HG02763 (cell line): Measurements from ENCODE around the gene SRSF7.
"Not testable (repeated sequence)": the region's sequence is repeated elsewhere in the genome, so short reads cannot be mapped to it uniquely, and the experiment has no call there.

ENCODE experiments used
- ATAC-seq: cut with Tn5 transposase; IDR thresholded peaks from one replicate; pipeline ENCODE4 v1.9.1; 2021; ENCODE audit warnings: mild to moderate bottlenecking, moderate library complexity; ENCODE audit not compliant: unreplicated experiment

The SRSF7 gene

DNA sequence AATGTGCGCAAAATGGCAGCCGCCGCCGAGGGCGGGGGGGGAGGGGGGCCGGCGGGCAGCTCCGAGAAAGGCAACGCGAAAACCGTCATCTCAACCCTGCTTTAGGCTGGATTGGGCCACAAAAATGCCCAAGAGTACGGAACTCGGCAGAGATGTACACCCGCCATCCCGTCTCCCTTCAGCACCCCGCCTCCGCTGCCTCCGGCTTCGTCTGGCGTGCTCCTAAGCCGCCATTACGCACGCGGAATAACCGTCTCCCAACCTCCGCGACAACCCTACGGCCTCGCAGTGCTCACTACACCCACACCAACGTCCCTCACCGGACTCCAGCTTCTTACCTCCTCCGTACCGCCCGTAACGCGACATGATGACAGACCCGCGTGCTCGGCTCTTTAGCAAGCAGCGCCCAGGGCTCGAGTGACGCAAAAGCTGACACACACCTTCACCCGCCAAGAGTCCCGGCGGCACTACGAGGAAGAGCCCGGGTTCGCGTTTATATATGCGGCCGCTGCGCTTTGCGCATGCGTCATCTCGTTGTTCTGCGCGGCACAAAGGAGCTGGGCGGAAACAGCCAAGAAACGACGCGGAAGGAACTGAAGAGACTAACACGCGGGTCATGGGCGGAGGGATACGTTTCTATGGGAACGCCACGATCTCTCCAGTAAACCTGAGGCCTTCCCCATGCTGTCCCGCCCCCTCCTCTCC, at the start of gene SRSF7:
Gene SRSF7, minus strand, starts transcription at position 471 of the 705 bp plus-strand sequence. Its CDS starts 105 bp downstream, at position 366.
- ATAC-seq: peak; percentile 85

- ATAC-seq: no peak
These were observed 46.8 kb upstream of the SRSF7 start for GRCh38 chr2:38797953-38798352.

- ATAC-seq: no peak
These were observed 46.1 kb upstream of the SRSF7 start for GRCh38 chr2:38797250-38797676.

GRCh38 chr2:38795016-38795415, 43.9 kb upstream of the SRSF7 start:
- not testable (repeated sequence) for ATAC-seq

- no peak for ATAC-seq
These were observed 43.2 kb upstream of the SRSF7 start for GRCh38 chr2:38794235-38794946.

DNA sequence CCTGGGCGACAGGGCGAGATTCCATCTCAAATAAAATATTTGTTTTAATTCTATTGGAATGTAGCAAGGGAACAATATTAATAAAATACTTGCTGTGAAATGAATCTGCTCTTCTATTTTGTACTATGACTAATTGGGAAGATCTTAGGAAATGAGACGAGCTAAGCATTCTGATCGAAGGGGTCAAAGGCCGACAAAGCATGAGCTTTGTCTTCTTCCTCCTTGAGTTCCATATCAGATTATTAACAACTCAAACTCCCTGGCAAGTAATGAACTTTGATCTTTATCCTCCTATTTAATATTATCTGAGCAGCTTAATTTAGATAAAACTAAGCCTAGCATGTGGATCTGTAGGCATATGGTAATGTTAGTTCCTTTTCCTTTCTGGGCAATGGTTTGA, 42.4 kb upstream of the SRSF7 start:
- ATAC-seq: no peak

DNA sequence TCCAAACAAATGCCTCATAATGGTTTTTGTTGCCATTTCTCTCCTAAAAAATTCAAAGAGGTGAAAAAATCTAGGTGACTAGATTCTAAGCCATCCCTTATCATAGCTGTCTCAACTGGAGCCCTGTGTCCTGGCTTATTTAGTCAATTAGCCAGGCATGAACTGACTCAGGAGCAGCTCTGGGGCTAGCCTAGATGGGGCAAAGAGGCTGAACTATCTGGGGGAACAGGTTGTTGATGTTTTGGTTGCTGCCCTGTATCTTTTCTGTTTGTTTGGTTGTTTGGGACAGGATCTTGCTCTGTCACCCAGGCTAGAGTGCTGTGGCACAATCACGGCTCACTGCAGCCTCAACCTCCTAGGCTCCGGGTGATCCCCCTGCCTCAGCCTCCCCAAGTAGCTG, 41.6 kb upstream of the SRSF7 start:
- ATAC-seq: no peak

- ATAC-seq: not testable (repeated sequence)
These were observed 41.2 kb upstream of the SRSF7 start for GRCh38 chr2:38792321-38792720.

DNA sequence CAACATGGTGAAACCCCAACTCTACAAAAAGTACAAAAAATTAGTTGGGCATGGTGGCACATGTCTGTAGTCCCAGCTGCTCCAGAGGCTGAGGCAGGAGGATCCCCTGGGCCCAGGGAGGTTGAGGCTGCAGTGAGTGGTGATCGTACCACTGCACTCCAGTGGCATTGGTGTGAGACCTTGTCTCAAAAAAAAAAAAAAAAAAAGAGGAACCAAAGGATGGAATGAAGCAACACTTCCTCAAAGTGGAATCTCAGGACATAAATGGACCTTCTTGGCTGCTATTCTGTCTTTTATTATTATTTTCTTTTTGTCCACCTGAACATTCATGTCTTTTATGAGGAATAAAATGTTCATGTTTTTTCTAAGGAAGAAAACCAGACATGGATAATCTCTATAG, 40.6 kb upstream of the SRSF7 start:
- no peak for ATAC-seq

DNA sequence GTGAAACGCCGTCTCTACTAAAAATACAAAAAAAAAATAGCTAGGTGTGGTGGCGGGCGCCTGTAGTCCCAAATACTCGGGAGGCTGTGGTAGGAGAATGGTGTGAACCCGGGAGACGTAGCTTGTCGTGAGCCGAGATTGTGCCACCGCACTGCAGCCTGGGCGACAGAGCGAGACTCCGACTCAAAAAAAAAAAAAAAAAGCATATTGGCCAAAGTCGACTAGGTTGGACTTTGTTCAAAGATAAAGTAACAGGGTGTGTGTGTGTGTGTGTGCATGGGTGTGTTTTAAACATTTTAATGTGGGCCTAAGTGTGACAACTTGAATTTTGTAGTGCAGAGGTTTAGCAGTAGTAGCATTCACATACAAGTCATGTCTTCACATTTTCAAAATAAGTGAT, 38.5 kb upstream of the SRSF7 start:
- no peak for ATAC-seq

- no peak for ATAC-seq
These were observed 37.1 kb upstream of the SRSF7 start for GRCh38 chr2:38788306-38788705.

- no peak for ATAC-seq
These were observed 32.4 kb upstream of the SRSF7 start for GRCh38 chr2:38783586-38783985.

GRCh38 chr2:38778687-38779082, 27.5 kb upstream of the SRSF7 start:
- ATAC-seq: no peak

GRCh38 chr2:38776531-38776930, 25.4 kb upstream of the SRSF7 start:
- no peak for ATAC-seq

GRCh38 chr2:38775921-38776225, 24.7 kb upstream of the SRSF7 start:
- ATAC-seq: no peak

DNA sequence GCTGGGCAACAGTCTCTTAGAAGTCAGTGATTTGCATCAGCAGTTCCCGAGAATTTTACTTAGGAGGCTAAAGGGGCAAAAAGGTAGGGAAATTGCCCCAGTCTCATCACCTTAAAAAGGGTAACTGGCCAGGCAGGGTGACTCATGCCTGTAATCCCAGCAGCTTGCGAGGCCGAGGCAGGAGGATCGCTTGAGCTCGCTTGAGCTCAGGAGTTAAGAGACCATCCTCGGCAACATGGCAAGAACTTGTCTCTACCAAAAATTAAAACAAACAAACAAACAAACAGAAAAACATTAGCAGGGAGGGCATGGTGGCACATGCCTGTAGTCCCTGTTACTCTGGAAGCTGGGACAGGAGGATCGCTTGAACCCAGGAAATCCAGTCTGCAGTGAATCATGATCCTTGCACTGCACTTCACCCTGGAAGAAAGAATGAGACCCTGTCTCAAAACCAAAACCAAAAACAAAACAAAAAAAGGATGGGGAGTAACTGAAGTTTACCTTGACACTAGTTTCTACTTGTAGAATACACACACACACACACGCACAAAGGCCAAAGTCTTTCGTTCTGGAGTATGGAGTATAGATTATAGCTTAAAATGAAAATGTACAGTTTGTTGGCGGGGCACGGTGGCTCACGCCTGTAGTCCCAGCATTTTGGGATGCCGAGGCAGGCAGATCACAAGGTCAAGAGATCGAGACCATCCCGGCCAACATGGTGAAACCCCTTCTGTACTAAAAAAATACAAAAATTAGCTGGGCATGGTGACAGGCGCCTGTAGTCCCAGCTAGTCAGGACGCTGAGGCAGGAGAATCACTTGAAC, 24.1 kb upstream of the SRSF7 start:
- no peak for ATAC-seq

DNA sequence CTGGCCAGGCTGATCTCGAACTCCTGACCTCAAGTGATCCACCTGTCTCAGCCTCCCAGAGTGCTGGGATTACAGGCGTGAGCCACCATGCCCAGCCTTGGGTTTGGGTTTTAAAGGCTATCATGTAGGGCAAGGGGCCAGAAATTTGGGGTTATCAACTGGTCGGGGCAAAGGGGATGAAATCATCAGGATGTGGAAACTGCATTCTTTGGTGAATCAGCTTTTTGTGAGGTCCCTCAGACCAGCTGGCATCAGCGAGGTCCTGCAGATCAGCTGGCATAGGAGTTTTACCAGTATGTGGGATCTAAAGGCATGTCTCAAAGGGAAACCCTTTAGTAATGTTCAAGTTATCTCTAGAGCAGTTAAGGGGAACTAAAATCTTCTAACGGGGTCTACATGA, 20.5 kb upstream of the SRSF7 start:
- no peak for ATAC-seq

DNA sequence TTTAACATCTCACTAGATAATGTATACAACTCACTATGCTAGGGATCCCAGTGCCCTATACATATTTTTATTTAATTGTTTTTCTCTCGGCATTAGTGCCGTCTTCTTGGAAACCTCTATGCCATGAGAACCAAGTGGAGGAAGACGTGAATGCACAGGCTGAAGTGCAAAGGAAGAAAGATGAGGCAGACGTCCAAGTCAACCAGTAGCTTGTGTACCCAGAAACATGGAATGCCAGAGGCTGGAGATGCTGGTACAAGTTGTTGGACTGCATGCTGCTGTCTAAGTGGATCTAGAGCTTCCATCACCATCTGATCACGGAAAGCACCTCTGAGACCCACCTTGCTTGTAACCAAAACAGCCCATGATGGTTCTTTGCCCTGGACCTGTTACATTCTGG, 14.4 kb upstream of the SRSF7 start:
- ATAC-seq: no peak

DNA sequence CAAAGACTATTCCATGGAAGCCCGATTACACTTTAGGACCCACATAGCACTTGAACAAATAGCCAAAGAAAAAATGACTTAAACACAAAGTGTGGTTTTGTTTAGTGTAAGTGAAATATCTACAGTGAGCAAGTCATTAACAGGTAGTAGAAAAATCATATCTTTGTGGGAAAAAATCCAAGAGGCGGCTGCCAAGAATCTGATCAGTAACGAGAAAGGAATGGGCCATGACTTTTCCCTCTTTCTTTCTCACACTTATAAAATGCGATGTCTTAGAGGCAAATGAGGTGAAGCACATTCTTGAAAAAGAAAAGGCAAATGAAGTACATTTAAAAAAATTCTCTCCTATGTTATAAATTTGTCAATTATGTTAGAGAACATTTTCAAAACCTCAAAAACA, 14.0 kb upstream of the SRSF7 start:
- ATAC-seq: no peak

DNA sequence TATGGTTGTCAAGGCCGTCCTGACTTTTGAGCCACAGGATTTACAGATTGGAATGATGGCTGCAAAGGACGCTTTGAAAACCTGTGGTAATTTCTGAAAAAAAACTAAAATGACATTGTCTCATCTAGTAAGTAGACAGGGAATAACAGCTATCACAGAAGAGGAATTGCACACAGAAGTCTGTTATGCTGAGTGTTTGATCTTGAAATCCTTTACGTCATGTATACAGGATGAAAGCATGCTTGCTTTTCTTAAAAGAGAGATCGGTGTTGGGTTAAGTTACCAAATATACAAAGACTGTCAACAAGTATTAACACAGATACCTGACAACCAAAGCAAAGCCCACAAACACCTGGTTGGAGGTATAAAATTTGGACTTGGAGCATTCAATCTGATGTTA, 12.6 kb upstream of the SRSF7 start:
- ATAC-seq: no peak

GRCh38 chr2:38763228-38763627, 12.1 kb upstream of the SRSF7 start:
- no peak for ATAC-seq

DNA sequence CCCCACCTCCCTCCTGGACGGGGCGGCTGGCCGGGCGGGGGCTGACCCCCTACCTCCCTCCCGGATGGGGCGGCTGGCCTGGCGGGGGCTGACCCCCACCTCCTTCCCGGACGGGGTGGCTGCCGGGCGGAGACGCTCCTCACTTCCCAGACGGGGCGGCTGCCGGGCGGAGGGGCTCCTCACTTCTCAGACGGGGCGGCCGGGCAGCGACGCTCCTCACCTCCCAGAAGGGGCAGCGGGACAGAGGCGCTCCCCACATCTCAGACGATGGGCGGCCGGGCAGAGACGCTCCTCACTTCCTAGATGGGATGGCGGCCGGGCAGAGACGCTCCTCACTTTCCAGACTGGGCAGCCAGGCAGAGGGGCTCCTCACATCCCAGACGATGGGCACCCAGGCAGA, 4.7 kb upstream of the SRSF7 start:
- not testable (repeated sequence) for ATAC-seq
